NT2/D1 (cell line): ENCODE results near the gene GNG12.

Source experiments
- DNase-seq: peaks from one replicate; pipeline ENCODE4 v3.0.0-alpha.2; 2011; ENCODE audit warnings: low read depth, low spot score
- H3K27me3 ChIP-seq: 2 replicates; pipeline ENCODE4 v1.6.0; 2011; ENCODE audit warnings: mild to moderate bottlenecking; ENCODE audit not compliant: insufficient read length, insufficient read depth
- H3K36me3 ChIP-seq: 2 replicates; pipeline ENCODE4 v1.6.1; 2011; ENCODE audit warnings: mild to moderate bottlenecking, low read length, mixed read lengths; ENCODE audit not compliant: insufficient read depth, insufficient read length
- H3K4me1 ChIP-seq: 2 replicates; pipeline ENCODE4 v1.5.1; 2011; ENCODE audit not compliant: insufficient read depth, insufficient read length
- H3K4me3 ChIP-seq: 2 replicates; pipeline ENCODE4 v1.5.1; 2011; ENCODE audit warnings: low read depth; ENCODE audit not compliant: insufficient read length
- H3K9ac ChIP-seq: 2 replicates; pipeline ENCODE4 v1.6.0; 2011; ENCODE audit warnings: low read depth; ENCODE audit not compliant: insufficient read length
- H3K9me3 ChIP-seq: 2 replicates; pipeline ENCODE4 v1.5.1; 2011; ENCODE audit warnings: mild to moderate bottlenecking, low read length; ENCODE audit not compliant: insufficient read depth
- SUZ12 ChIP-seq: IDR thresholded peaks from 2 replicates; pipeline ENCODE4 v1.6.1; 2011; ENCODE audit not compliant: insufficient read length, insufficient read depth; ENCODE audit errors: extremely low read depth
- YY1 ChIP-seq: IDR thresholded peaks from 2 replicates; pipeline ENCODE4 v1.6.1; 2011; ENCODE audit not compliant: insufficient read length, insufficient read depth
- ZNF274 ChIP-seq: IDR thresholded peaks from 2 replicates; pipeline ENCODE4 v1.6.1; 2011; ENCODE audit warnings: mild to moderate bottlenecking, low read depth, low read length

Gene GNG12

GRCh38 chr1:67655581-67655980, 177.7 kb downstream of the GNG12 start:
- DNase-seq: no peak
- peaks cover 10% of the 10 kb centered on the region; the same call in 1 of the 2 replicates for H3K9me3 ChIP-seq
- H3K9ac ChIP-seq: no peak overlapping the region
- peaks cover 1% of the 10 kb centered on the region for H3K4me1 ChIP-seq
- no peaks in the 10 kb centered on the region for H3K27me3 ChIP-seq
- TF ChIP-seq SUZ12 (no peak), ZNF274 (no peak)
- H3K36me3 ChIP-seq: no peaks in the 10 kb centered on the region
- no peak overlapping the region for H3K4me3 ChIP-seq

DNA sequence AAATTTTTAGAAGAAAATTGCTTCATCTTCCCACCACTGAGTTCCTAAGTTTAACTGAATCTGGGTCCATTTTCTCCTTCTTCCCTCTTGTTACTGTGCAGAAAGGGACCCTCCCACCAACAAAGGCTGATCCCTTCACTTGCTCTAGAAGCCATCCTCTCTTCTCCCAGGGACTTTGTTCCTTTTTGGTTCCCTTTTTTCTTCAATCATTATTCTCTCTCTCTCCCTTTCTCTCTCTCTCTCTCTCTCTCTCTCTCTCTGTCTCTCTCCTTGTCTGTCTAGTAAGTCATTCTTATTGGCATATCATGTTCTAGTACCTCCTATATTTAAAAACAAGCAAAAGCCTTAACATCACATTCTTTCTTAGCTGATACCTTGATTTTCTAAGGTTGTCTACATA, 180.0 kb downstream of the GNG12 start:
- no peak for TF ChIP-seq ZNF274
- TF ChIP-seq SUZ12: no peak
- TF ChIP-seq YY1: no peak
- H3K4me3 ChIP-seq: no peak overlapping the region

GRCh38 chr1:67652800-67653199, 180.5 kb downstream of the GNG12 start:
- H3K36me3 ChIP-seq: no peaks in the 10 kb centered on the region
- H3K9me3 ChIP-seq: peaks cover 10% of the 10 kb centered on the region; the same call in 1 of the 2 replicates
- H3K4me3 ChIP-seq: no peak overlapping the region
- no peak overlapping the region for H3K9ac ChIP-seq
- peaks cover 1% of the 10 kb centered on the region for H3K4me1 ChIP-seq
- no peak for DNase-seq
- no peak for TF ChIP-seq YY1
- TF ChIP-seq SUZ12: no peak
- no peak for TF ChIP-seq ZNF274
- H3K27me3 ChIP-seq: no peaks in the 10 kb centered on the region

More for the DNA sequence above, 180.0 kb downstream of the GNG12 start:
- Histone ChIP-seq H3K27me3 (no peaks in the 10 kb centered on the region), H3K4me1 (peaks cover 1% of the 10 kb centered on the region), H3K9ac (no peak overlapping the region), H3K36me3 (no peaks in the 10 kb centered on the region), H3K9me3 (peaks cover 10% of the 10 kb centered on the region; the same call in 1 of the 2 replicates)
- DNase-seq: no peak
